WERI-Rb-1 (cell line): ENCODE measurements around the gene NBAS.

Experiments
- DNase-seq: peaks from one replicate; pipeline ENCODE4 v3.0.0-alpha.2; 2020
- H3K27ac ChIP-seq: fragments of 250-450 bp; sonication (Bioruptor Pico); 2 replicates; pipeline ENCODE4 v1.5.1; 2020; ENCODE audit warnings: mild to moderate bottlenecking, moderate library complexity
- H3K27me3 ChIP-seq: fragments of 250-450 bp; sonication (Bioruptor Pico); 2 replicates; pipeline ENCODE4 v1.5.1; 2021; ENCODE audit warnings: mild to moderate bottlenecking, low read depth, moderate library complexity; ENCODE audit not compliant: insufficient read depth, severe bottlenecking
- H3K36me3 ChIP-seq: fragments of 250-450 bp; sonication (Bioruptor Pico); 2 replicates; pipeline ENCODE4 v1.5.1; 2020; ENCODE audit warnings: mild to moderate bottlenecking, moderate library complexity
- H3K4me3 ChIP-seq: 2 replicates; pipeline ENCODE4 v1.5.1; 2011; ENCODE audit warnings: low read depth, mild to moderate bottlenecking, control low read depth, low read length
- H3K9me3 ChIP-seq: fragments of 250-450 bp; sonication (Bioruptor Pico); 2 replicates; pipeline ENCODE4 v1.5.1; 2021; ENCODE audit warnings: mild to moderate bottlenecking, moderate library complexity; ENCODE audit not compliant: severe bottlenecking
- CTCF ChIP-seq: IDR thresholded peaks from 2 replicates; pipeline ENCODE4 v1.5.1; 2011; ENCODE audit warnings: low read depth, mild to moderate bottlenecking, control low read depth, inconsistent platforms, low read length

The NBAS gene

GRCh38 chr2:15554525-15555218 lies 6.5 kb downstream of the NBAS start:
- peaks cover 4% of the 10 kb centered on the region for H3K36me3 ChIP-seq
- H3K4me3 ChIP-seq, result no peak overlapping the region
- no peak overlapping the region for H3K27ac ChIP-seq

DNA sequence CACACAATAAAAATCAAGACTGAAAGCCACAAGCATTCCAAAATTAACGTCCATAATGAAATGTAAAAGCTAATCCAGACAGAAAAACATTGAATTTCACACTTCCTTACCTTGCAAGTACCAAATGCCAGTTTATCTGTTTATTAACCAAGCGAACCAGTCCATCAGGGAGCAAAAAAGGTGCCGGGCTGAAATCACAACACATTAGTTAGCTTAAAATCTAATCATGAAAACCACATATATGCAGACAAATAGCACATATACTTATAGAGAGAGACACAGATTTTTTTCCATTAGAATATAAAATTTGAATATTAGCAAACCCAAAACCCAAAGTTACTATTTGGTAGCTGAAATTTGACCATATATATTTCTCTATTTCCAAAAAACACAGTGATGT lies 7.2 kb downstream of the NBAS start:
- no peaks in the 10 kb centered on the region for H3K27me3 ChIP-seq
- H3K9me3 ChIP-seq, result no peaks in the 10 kb centered on the region
- H3K27ac ChIP-seq, result no peak overlapping the region
- no peak for TF ChIP-seq CTCF
- DNase-seq, result no peak
- H3K4me3 ChIP-seq, result no peak overlapping the region
- peaks cover 8% of the 10 kb centered on the region for H3K36me3 ChIP-seq

More at GRCh38 chr2:15554525-15555218, 6.5 kb downstream of the NBAS start:
- Histone ChIP-seq H3K9me3 (no peaks in the 10 kb centered on the region), H3K27me3 (no peaks in the 10 kb centered on the region)
- no peak for TF ChIP-seq CTCF
- no peak for DNase-seq

DNA sequence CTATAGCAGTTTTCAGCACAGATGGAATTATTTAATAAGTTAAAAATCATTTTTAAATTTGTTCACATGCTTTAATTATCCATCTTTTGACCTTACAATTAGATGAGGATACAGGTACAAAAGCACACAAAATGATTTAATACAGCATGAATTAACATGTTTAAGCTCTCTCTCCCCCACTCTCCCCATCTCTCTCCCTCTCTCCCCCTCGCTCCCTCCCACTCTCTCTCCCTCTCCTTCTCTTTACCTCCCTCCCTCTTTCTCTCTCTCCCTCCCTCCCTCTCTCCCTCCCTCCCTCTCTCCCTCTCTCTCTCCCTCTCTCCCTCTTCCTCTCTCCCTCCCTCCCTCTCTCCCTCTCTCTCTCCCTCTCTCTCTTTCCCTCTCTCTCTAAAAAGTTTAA lies 7.6 kb downstream of the NBAS start:
- DNase-seq, result no peak
- H3K4me3 ChIP-seq, result no peak overlapping the region
- H3K27ac ChIP-seq, result no peak overlapping the region
- H3K27me3 ChIP-seq, result no peaks in the 10 kb centered on the region
- TF ChIP-seq CTCF, result no peak
- peaks cover 8% of the 10 kb centered on the region for H3K36me3 ChIP-seq
- no peaks in the 10 kb centered on the region for H3K9me3 ChIP-seq

GRCh38 chr2:15548974-15549373 lies 12.2 kb downstream of the NBAS start:
- TF ChIP-seq CTCF, result no peak
- Histone ChIP-seq H3K36me3 (peaks cover 8% of the 10 kb centered on the region), H3K9me3 (no peaks in the 10 kb centered on the region), H3K27ac (no peak overlapping the region), H3K27me3 (no peaks in the 10 kb centered on the region), H3K4me3 (no peak overlapping the region)
- DNase-seq, result no peak

GRCh38 chr2:15547115-15547876 lies 13.8 kb downstream of the NBAS start:
- no peak for TF ChIP-seq CTCF
- DNase-seq, result no peak
- no peaks in the 10 kb centered on the region for H3K27me3 ChIP-seq
- no peak overlapping the region for H3K4me3 ChIP-seq
- H3K27ac ChIP-seq, result no peak overlapping the region
- H3K36me3 ChIP-seq, result peaks cover 4% of the 10 kb centered on the region
- H3K9me3 ChIP-seq, result no peaks in the 10 kb centered on the region
